IPS-18a (cell line): Measurements from ENCODE around the gene TRIM46.

Experiments used
- H3K27ac ChIP-seq: one replicate; pipeline ENCODE4 v1.5.1; 2013; ENCODE audit warnings: low read length
- H3K27me3 ChIP-seq: one replicate; pipeline ENCODE4 v1.6.1; 2013; ENCODE audit warnings: mild to moderate bottlenecking, low read length; ENCODE audit not compliant: control insufficient read depth, insufficient read depth
- H3K36me3 ChIP-seq: one replicate; pipeline ENCODE4 v1.6.1; 2013; ENCODE audit warnings: low read depth, low read length; ENCODE audit not compliant: control insufficient read depth
- H3K4me1 ChIP-seq: one replicate; pipeline ENCODE4 v1.6.1; 2013; ENCODE audit warnings: low read depth, low read length; ENCODE audit not compliant: control insufficient read depth
- H3K4me3 ChIP-seq: one replicate; pipeline ENCODE4 v1.5.1; 2013; ENCODE audit warnings: low read length
- H3K9ac ChIP-seq: one replicate; pipeline ENCODE4 v1.6.1; 2013; ENCODE audit warnings: mild to moderate bottlenecking, low read length, moderate library complexity
- H3K9me3 ChIP-seq: one replicate; pipeline ENCODE4 v1.6.1; 2013; ENCODE audit warnings: low read depth, low read length; ENCODE audit not compliant: control insufficient read depth

TRIM46 gene

GRCh38 chr1:155175281-155175926 is 1.8 kb downstream of the TRIM46 start:
- Histone ChIP-seq H3K9me3 (no peaks in the 10 kb centered on the region), H3K27me3 (no peaks in the 10 kb centered on the region), H3K27ac (no peak overlapping the region), H3K4me3 (peak overlapping the region; percentile 94), H3K36me3 (peaks cover 28% of the 10 kb centered on the region), H3K4me1 (peaks cover 11% of the 10 kb centered on the region), H3K9ac (peak overlapping the region; percentile 84)

GRCh38 chr1:155175927-155176371 is 2.3 kb downstream of the TRIM46 start:
- H3K4me1 ChIP-seq, result peaks cover 11% of the 10 kb centered on the region
- no peak overlapping the region for H3K4me3 ChIP-seq
- H3K27me3 ChIP-seq, result no peaks in the 10 kb centered on the region
- H3K9me3 ChIP-seq, result no peaks in the 10 kb centered on the region
- H3K36me3 ChIP-seq, result peaks cover 27% of the 10 kb centered on the region
- no peak overlapping the region for H3K27ac ChIP-seq
- H3K9ac ChIP-seq, result no peak overlapping the region

- no peak overlapping the region for H3K27ac ChIP-seq
Observed at GRCh38 chr1:155176544-155177071, 3.0 kb downstream of the TRIM46 start.

GRCh38 chr1:155177192-155177917 is 3.7 kb downstream of the TRIM46 start:
- Histone ChIP-seq H3K36me3 (peaks cover 35% of the 10 kb centered on the region), H3K27ac (no peak overlapping the region)

More at GRCh38 chr1:155176544-155177071, 3.0 kb downstream of the TRIM46 start:
- H3K4me3 ChIP-seq, result no peak overlapping the region
- H3K4me1 ChIP-seq, result peaks cover 11% of the 10 kb centered on the region
- H3K9me3 ChIP-seq, result no peaks in the 10 kb centered on the region
- no peaks in the 10 kb centered on the region for H3K27me3 ChIP-seq
- no peak overlapping the region for H3K9ac ChIP-seq
- peaks cover 32% of the 10 kb centered on the region for H3K36me3 ChIP-seq

GRCh38 chr1:155177918-155178281 is 4.3 kb downstream of the TRIM46 start:
- H3K27me3 ChIP-seq, result no peaks in the 10 kb centered on the region
- H3K9me3 ChIP-seq, result no peaks in the 10 kb centered on the region
- H3K4me1 ChIP-seq, result peaks cover 4% of the 10 kb centered on the region
- peaks cover 35% of the 10 kb centered on the region for H3K36me3 ChIP-seq
- H3K9ac ChIP-seq, result no peak overlapping the region
- no peak overlapping the region for H3K4me3 ChIP-seq
- no peak overlapping the region for H3K27ac ChIP-seq

More at GRCh38 chr1:155177192-155177917, 3.7 kb downstream of the TRIM46 start:
- no peak overlapping the region for H3K9ac ChIP-seq
- H3K27me3 ChIP-seq, result no peaks in the 10 kb centered on the region
- no peaks in the 10 kb centered on the region for H3K9me3 ChIP-seq
- H3K4me3 ChIP-seq, result no peak overlapping the region
- peaks cover 6% of the 10 kb centered on the region for H3K4me1 ChIP-seq

- Histone ChIP-seq H3K27ac (no peak overlapping the region), H3K4me3 (no peak overlapping the region), H3K27me3 (no peaks in the 10 kb centered on the region), H3K9me3 (no peaks in the 10 kb centered on the region), H3K4me1 (peaks cover 4% of the 10 kb centered on the region), H3K36me3 (peaks cover 39% of the 10 kb centered on the region), H3K9ac (no peak overlapping the region)
Observed at GRCh38 chr1:155178441-155179111, 4.9 kb downstream of the TRIM46 start.

GRCh38 chr1:155179112-155180031 is 5.7 kb downstream of the TRIM46 start:
- Histone ChIP-seq H3K27me3 (no peaks in the 10 kb centered on the region), H3K4me3 (no peak overlapping the region), H3K27ac (no peak overlapping the region), H3K4me1 (no peaks in the 10 kb centered on the region), H3K9ac (no peak overlapping the region), H3K9me3 (no peaks in the 10 kb centered on the region), H3K36me3 (peaks cover 40% of the 10 kb centered on the region)

- Histone ChIP-seq H3K9ac (no peak overlapping the region), H3K27ac (no peak overlapping the region), H3K4me1 (peaks cover 13% of the 10 kb centered on the region), H3K9me3 (no peaks in the 10 kb centered on the region), H3K4me3 (no peak overlapping the region), H3K27me3 (no peaks in the 10 kb centered on the region), H3K36me3 (peaks cover 40% of the 10 kb centered on the region)
Observed at GRCh38 chr1:155181371-155182051, 7.9 kb downstream of the TRIM46 start.

- no peak overlapping the region for H3K27ac ChIP-seq
- H3K36me3 ChIP-seq, result peaks cover 36% of the 10 kb centered on the region
- H3K4me1 ChIP-seq, result peaks cover 15% of the 10 kb centered on the region
- H3K9ac ChIP-seq, result no peak overlapping the region
- no peaks in the 10 kb centered on the region for H3K9me3 ChIP-seq
- H3K4me3 ChIP-seq, result no peak overlapping the region
- no peaks in the 10 kb centered on the region for H3K27me3 ChIP-seq
Observed at GRCh38 chr1:155182052-155182550, 8.5 kb downstream of the TRIM46 start.

GRCh38 chr1:155183775-155184221 is 10.1 kb downstream of the TRIM46 start:
- Histone ChIP-seq H3K36me3 (peaks cover 23% of the 10 kb centered on the region), H3K27me3 (no peaks in the 10 kb centered on the region), H3K4me1 (peaks cover 15% of the 10 kb centered on the region), H3K4me3 (no peak overlapping the region), H3K27ac (no peak overlapping the region), H3K9ac (no peak overlapping the region), H3K9me3 (no peaks in the 10 kb centered on the region)
